ENCODE measurements around the gene MSMO1. TPM values are rescaled to one million over a fixed set of nuclear protein-coding genes. Genes with fewer than 3 reads are reported as not detected.

MSMO1 gene
- polyA plus RNA-seq, 1 experiment: 14.9 TPM

DNA sequence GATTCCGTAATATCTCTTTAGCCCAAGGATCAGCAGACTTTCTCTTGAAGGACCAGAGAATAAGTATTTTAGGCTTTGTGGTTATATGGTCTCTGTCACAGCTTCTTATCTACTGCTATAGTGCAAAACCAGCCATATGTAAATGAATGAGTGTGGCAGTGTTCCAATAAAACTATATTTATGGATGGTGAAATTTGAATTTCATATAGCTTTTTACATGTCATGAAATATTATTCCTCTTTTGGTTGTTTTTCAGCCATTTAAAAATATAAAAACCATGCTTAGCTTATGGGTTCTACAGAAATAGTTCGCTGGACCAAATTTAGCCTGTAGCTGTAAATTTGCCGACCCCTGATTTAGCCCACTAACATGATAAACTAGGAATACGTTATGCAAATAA is 18.0 kb upstream of the MSMO1 start:
- POLR2A ChIA-PET: no interaction called here
- Histone ChIP-seq H3K27me3 (ENCODE audit: control insufficient read depth, insufficient read depth, low read length) (no peaks in the 10 kb centered on the region), H3K4me3 (ENCODE audit: low read depth, low read length) (no peak overlapping the region), H3K36me3 (ENCODE audit: control insufficient read depth, insufficient read depth, low read length) (no peaks in the 10 kb centered on the region)
- CTCF ChIA-PET: no interaction called here
- DNase-seq (ENCODE audit: low read depth): no peak
- TF ChIP-seq, protein P1, sequence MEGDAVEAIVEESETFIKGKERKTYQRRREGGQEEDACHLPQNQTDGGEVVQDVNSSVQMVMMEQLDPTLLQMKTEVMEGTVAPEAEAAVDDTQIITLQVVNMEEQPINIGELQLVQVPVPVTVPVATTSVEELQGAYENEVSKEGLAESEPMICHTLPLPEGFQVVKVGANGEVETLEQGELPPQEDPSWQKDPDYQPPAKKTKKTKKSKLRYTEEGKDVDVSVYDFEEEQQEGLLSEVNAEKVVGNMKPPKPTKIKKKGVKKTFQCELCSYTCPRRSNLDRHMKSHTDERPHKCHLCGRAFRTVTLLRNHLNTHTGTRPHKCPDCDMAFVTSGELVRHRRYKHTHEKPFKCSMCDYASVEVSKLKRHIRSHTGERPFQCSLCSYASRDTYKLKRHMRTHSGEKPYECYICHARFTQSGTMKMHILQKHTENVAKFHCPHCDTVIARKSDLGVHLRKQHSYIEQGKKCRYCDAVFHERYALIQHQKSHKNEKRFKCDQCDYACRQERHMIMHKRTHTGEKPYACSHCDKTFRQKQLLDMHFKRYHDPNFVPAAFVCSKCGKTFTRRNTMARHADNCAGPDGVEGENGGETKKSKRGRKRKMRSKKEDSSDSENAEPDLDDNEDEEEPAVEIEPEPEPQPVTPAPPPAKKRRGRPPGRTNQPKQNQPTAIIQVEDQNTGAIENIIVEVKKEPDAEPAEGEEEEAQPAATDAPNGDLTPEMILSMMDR (IDR thresholded peaks at IDR 0.05; ENCODE audit: insufficient read depth, low read depth, low read length): no peak

DNA sequence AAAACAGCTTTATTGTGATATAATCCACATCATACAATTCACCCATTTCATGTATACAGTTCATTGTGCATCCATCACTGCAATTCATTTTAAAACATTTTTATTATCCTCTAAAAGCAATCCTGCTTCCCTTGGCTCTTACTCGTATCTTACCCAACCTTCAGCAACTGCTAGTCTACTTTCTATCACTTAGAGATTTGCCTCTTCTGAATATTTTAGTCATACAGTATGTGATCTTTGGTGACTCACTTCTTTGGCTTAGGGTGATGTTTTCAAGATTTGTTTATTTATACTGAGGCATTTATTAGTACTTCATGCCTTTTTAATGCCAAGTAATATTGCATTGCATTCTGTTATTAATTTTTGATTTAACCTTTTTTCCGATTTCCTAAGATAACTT is 15.0 kb upstream of the MSMO1 start:
- DNase-seq (ENCODE audit: low read depth): peak; percentile 41
- Histone ChIP-seq H3K36me3 (ENCODE audit: control insufficient read depth, insufficient read depth, low read length) (no peaks in the 10 kb centered on the region), H3K27me3 (ENCODE audit: control insufficient read depth, insufficient read depth, low read length) (no peaks in the 10 kb centered on the region), H3K4me3 (ENCODE audit: low read depth, low read length) (no peak overlapping the region)
- TF ChIP-seq, protein P1 (IDR thresholded peaks at IDR 0.05; ENCODE audit: insufficient read depth, low read depth, low read length): no peak
- POLR2A ChIA-PET: no interaction called here
- CTCF ChIA-PET: no interaction called here

- Histone ChIP-seq H3K36me3 (ENCODE audit: control insufficient read depth, insufficient read depth, low read length) (no peaks in the 10 kb centered on the region), H3K27me3 (ENCODE audit: control insufficient read depth, insufficient read depth, low read length) (no peaks in the 10 kb centered on the region), H3K4me3 (ENCODE audit: low read depth, low read length) (no peak overlapping the region)
- POLR2A ChIA-PET: no interaction called here
- DNase-seq (ENCODE audit: low read depth): no peak
- TF ChIP-seq, protein P1 (IDR thresholded peaks at IDR 0.05; ENCODE audit: insufficient read depth, low read depth, low read length): no peak
- CTCF ChIA-PET: no interaction called here
Measured at GRCh38 chr4:165319030-165319429, 8.4 kb upstream of the MSMO1 start.

DNA sequence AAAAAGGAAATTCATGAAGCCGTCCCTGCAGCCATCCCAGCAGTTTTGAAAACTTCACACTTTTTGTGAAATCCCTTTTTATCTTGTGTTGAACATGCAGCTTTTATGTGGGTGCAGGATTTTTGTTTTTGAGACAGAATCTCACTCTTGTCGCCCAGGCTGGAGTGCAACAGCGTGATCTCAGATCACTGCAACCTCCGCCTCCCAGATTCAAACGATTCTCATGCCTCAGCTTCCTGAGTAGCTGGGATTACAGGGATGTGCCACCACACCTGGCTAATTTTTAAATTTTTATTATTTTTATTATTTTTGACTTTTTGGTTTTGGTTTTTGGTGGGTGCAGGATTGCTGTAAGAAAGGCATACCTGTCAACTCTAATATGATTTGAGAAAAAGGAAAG is 8.0 kb upstream of the MSMO1 start:
- ChIA-PET CTCF (no interaction called here), POLR2A (no interaction called here)
- no peaks in the 10 kb centered on the region for H3K36me3 ChIP-seq (ENCODE audit: control insufficient read depth, insufficient read depth, low read length)
- DNase-seq (ENCODE audit: low read depth): no peak
- no peak overlapping the region for H3K4me3 ChIP-seq (ENCODE audit: low read depth, low read length)
- TF ChIP-seq, protein P1 (IDR thresholded peaks at IDR 0.05; ENCODE audit: insufficient read depth, low read depth, low read length): no peak
- H3K27me3 ChIP-seq (ENCODE audit: control insufficient read depth, insufficient read depth, low read length): no peaks in the 10 kb centered on the region

GRCh38 chr4:165324236-165324917 is 3.1 kb upstream of the MSMO1 start:
- ChIA-PET CTCF (no interaction called here), POLR2A (no interaction called here)
- DNase-seq (ENCODE audit: low read depth): no peak

More at GRCh38 chr4:165324236-165324917, 3.1 kb upstream of the MSMO1 start:
- Histone ChIP-seq H3K27me3 (ENCODE audit: control insufficient read depth, insufficient read depth, low read length) (no peaks in the 10 kb centered on the region), H3K36me3 (ENCODE audit: control insufficient read depth, insufficient read depth, low read length) (no peaks in the 10 kb centered on the region), H3K4me3 (ENCODE audit: low read depth, low read length) (no peak overlapping the region)
- TF ChIP-seq, protein P1 (IDR thresholded peaks at IDR 0.05; ENCODE audit: insufficient read depth, low read depth, low read length): no peak

Measured in BJ (cell line).